GM12891 (cell line): Measurements from ENCODE around the gene ACSM3. TPM values are rescaled to one million over a fixed set of nuclear protein-coding genes. Genes with fewer than 3 reads are reported as not detected.
"Not testable (repeated sequence)": the region's sequence is repeated elsewhere in the genome, so short reads cannot be mapped to it uniquely, and the experiment has no call there.

Source experiments
- DNase-seq: peaks from one replicate; pipeline ENCODE4 v3.0.0; 2011; ENCODE audit warnings: low spot score; ENCODE audit not compliant: insufficient read length
- FAIRE-seq: peaks from 2 replicates; lab custom pipeline; 2011; peaks lifted over from hg19 to GRCh38; lab: Jason Lieb, UNC
- PAX5 ChIP-seq: IDR thresholded peaks from 2 replicates; pipeline ENCODE4 v1.6.1; 2011; ENCODE audit warnings: low read length, moderate library complexity, mild to moderate bottlenecking; ENCODE audit not compliant: insufficient read depth, severe bottlenecking
- POLR2A ChIP-seq: IDR thresholded peaks from 2 replicates; pipeline ENCODE4 v1.6.1; 2011; ENCODE audit warnings: low read depth, low read length, control low read depth
- POLR2AphosphoS5 ChIP-seq: IDR thresholded peaks from 2 replicates; pipeline ENCODE4 v1.6.1; 2011; ENCODE audit warnings: low read depth, low read length, control low read depth
- POU2F2 ChIP-seq: IDR thresholded peaks from 2 replicates; pipeline ENCODE4 v1.6.1; 2011; ENCODE audit warnings: low read depth, mild to moderate bottlenecking, control low read depth, low read length, moderate library complexity
- SPI1 ChIP-seq: IDR thresholded peaks from 2 replicates; pipeline ENCODE4 v1.6.1; 2011; ENCODE audit warnings: low read depth, low read length, control low read depth
- TAF1 ChIP-seq: IDR thresholded peaks from 2 replicates; pipeline ENCODE4 v1.6.1; 2011; ENCODE audit warnings: low read depth, low read length, control low read depth
- polyA plus RNA-seq: library from polyadenylated mRNA; unstranded; fragments of >200 nt; gene quantifications from one replicate; pipeline ENCODE4 v1.2.1, GENCODE V29; 2012; ENCODE audit warnings: low read depth, missing spikeins, inconsistent platforms; ENCODE audit not compliant: missing spikeins

Gene ACSM3, protein sequence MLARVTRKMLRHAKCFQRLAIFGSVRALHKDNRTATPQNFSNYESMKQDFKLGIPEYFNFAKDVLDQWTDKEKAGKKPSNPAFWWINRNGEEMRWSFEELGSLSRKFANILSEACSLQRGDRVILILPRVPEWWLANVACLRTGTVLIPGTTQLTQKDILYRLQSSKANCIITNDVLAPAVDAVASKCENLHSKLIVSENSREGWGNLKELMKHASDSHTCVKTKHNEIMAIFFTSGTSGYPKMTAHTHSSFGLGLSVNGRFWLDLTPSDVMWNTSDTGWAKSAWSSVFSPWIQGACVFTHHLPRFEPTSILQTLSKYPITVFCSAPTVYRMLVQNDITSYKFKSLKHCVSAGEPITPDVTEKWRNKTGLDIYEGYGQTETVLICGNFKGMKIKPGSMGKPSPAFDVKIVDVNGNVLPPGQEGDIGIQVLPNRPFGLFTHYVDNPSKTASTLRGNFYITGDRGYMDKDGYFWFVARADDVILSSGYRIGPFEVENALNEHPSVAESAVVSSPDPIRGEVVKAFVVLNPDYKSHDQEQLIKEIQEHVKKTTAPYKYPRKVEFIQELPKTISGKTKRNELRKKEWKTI
- polyA plus RNA-seq, result 6.3 TPM

DNA sequence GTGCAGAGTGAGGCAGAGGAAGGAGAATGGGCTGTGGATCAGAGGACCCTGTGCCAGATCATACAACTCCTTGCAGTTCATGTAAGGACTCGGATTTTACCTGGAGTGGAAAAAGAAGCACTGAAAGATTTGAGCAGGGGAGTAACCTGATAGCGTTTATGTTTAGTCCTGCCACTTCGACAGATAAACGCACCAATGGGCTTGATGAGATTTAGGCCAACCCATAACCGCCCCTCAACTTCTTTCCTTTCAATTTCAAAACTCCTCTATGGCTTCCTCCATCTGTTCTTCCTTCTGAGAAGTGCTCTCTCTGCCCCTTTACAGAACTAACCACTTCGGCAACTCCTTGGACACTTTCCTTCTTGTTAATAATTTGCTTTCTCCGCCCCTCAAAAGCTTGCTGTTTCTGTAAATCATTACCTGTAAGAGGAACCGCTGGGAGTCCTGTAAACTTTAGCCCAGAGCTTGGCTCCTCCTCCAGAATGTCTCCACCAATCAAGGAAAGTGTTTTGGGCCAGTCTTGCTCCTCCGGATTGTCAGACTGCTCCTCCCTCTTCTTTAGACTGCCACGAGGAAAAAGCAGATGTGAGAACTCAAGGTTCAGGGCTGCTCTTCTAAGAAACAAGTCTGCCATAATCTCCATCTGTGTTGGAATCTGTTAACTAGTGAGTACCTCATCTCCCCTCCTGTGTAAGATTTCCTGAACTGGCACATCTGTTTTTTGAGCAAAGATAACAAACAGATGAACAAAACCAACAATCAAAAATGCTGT is at the start of gene ACSM3:
ACSM3 (plus strand) TSS at position 554 of the 772 bp plus-strand sequence. CDS start 6,021 bp downstream, outside the sequence.
- TF ChIP-seq POLR2A (no peak), SPI1 (peak; percentile 90)
- peak; percentile 58 for DNase-seq
- FAIRE-seq, result peak; percentile 88

GRCh38 chr16:20717718-20718117 is 46.1 kb upstream of the ACSM3 start:
- FAIRE-seq, result not testable (repeated sequence)

DNA sequence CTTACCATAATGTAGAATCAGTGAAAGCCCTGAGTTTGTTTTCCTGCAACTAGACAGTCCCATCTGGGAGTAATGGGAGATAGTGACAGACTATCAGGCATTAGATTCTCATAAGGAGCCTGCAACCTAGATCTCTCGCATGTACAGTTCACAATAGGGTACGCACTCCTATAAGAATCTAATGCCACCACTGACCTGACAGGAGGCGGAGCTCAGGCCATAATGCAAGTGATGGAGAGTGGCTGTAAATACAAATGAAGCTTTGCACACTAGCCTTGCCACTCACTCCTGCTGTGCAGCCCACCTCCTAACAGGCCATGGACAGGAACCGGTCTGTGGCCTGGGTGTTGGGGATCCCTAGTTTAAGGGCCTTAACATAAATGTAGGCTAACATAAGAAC is 43.6 kb upstream of the ACSM3 start:
- FAIRE-seq, result no peak
- TF ChIP-seq POU2F2 (no peak), TAF1 (no peak), POLR2A (no peak), POLR2AphosphoS5 (no peak), SPI1 (no peak)
- DNase-seq, result no peak

More at GRCh38 chr16:20717718-20718117, 46.1 kb upstream of the ACSM3 start:
- not testable (repeated sequence) for DNase-seq

- DNase-seq (no peak), FAIRE-seq (no peak)
- TF ChIP-seq POU2F2, result no peak
- no peak for TF ChIP-seq TAF1
- no peak for TF ChIP-seq SPI1
- TF ChIP-seq POLR2AphosphoS5, result no peak
Measured at GRCh38 chr16:20726661-20727060, 37.2 kb upstream of the ACSM3 start.

- DNase-seq, result no peak
- no peak for FAIRE-seq
Measured at GRCh38 chr16:20727181-20727580, 36.6 kb upstream of the ACSM3 start.

DNA sequence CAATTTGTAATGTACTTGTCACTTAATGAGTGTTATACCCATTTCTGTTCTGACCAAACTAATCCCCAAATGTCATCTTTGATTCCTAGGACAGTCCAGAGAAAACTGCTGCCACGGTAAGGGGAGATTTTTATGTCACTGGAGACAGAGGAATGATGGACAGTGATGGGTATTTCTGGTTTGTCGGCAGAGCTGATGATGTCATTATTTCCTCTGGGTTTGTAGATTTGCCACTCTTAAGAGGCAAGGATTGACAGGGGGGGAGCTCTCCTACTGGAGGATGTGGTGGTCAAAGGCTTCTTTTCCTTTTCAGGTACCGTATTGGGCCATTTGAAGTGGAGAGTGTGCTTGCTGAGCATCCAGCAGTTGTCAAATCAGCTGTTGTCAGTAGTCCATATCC is 34.7 kb upstream of the ACSM3 start:
- no peak for DNase-seq
- TF ChIP-seq TAF1 (no peak), POU2F2 (no peak), SPI1 (no peak), POLR2A (no peak)
- no peak for FAIRE-seq

More at GRCh38 chr16:20727181-20727580, 36.6 kb upstream of the ACSM3 start:
- no peak for TF ChIP-seq POLR2AphosphoS5
- TF ChIP-seq SPI1, result no peak
- TF ChIP-seq TAF1, result no peak
- no peak for TF ChIP-seq POU2F2
- no peak for TF ChIP-seq PAX5
- no peak for TF ChIP-seq POLR2A

DNA sequence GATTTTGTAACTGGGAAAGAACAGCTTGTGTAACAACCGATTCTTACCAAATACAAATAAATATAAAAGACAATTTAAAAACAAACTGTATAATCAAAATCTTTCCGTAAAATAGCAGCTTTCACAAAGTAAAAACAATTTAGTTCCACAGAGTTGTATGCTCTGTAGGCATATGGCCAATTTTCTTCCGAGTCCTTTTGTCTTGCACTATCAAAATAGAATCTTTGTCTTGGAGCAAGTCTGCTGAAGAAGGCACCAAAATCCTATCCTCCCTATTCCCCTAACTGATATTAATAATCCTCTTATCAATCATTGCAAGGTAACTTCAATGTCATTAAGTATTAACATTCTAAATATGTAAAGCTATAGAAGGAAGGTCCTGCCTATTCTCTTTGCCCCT is 29.8 kb upstream of the ACSM3 start:
- DNase-seq (no peak), FAIRE-seq (no peak)
- TF ChIP-seq POLR2A, result no peak
- no peak for TF ChIP-seq POLR2AphosphoS5
- no peak for TF ChIP-seq SPI1
- no peak for TF ChIP-seq POU2F2
- TF ChIP-seq PAX5, result no peak
- TF ChIP-seq TAF1, result no peak

DNA sequence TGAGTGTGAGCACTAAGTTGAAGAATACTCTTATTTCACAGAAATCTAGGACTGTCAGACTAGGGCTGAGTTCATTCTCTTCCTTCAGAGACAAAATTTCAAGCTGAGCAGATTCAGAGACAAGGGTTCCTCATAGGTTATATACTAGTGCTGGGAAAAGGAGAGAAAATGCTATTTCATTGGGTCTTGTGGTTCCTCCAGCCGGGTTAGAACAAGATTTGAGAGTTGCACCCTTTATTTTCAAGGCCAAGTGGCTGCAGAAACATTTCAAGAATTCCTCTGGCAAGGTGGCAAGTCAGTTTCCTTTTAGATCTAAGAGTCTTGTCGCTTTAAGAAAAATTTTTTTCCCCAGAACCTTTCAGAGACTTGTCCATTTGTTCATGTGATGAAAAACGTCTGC is 29.0 kb upstream of the ACSM3 start:
- TF ChIP-seq PAX5 (no peak), POLR2AphosphoS5 (no peak), POU2F2 (no peak)
- FAIRE-seq, result no peak
- DNase-seq, result no peak

- FAIRE-seq (no peak), DNase-seq (no peak)
- TF ChIP-seq POLR2AphosphoS5 (no peak), TAF1 (no peak), POU2F2 (no peak), PAX5 (no peak), SPI1 (no peak), POLR2A (no peak)
Measured at GRCh38 chr16:20735490-20735889, 28.3 kb upstream of the ACSM3 start.
